Liver (tissue), 3 donors: ENCODE results near the gene SIT1.

Source experiments
- TF ChIP-seq, protein P1 (sequence below): IDR thresholded peaks from 2 replicates; pipeline ENCODE4 v1.6.1; 2016; ENCODE audit warnings: antibody characterized with exemption
- TF ChIP-seq, protein P2 (sequence below): fragments of 150-350 bp; IDR thresholded peaks from 2 replicates; pipeline ENCODE4 v1.5.1; 2017; ENCODE audit warnings: improper control_type of control experiment, low read depth, low read length; ENCODE audit not compliant: missing input control
- donor health status: healthy.
- donor health status: healthy.

DNA sequence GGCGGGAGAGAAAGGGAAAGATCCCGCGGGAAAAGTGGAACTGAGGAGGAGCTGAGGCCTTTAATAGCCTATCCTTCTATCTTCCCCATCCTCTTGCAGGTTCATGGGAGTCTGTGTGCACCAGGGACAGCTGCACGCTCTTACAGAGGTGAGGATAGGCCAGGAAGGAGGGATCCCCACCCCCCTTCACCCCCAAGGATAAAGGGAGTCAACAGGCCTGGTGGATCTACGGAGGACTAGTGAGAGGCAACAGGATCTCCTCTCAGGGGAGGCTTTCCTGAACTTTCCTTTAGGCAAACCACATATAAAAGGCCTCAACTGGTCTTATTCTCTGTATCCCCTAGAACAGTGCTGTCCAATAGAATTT is 44.6 kb downstream of the SIT1 start:
- TF ChIP-seq, protein P1, sequence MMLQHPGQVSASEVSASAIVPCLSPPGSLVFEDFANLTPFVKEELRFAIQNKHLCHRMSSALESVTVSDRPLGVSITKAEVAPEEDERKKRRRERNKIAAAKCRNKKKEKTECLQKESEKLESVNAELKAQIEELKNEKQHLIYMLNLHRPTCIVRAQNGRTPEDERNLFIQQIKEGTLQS: no peak
- TF ChIP-seq, protein P2, sequence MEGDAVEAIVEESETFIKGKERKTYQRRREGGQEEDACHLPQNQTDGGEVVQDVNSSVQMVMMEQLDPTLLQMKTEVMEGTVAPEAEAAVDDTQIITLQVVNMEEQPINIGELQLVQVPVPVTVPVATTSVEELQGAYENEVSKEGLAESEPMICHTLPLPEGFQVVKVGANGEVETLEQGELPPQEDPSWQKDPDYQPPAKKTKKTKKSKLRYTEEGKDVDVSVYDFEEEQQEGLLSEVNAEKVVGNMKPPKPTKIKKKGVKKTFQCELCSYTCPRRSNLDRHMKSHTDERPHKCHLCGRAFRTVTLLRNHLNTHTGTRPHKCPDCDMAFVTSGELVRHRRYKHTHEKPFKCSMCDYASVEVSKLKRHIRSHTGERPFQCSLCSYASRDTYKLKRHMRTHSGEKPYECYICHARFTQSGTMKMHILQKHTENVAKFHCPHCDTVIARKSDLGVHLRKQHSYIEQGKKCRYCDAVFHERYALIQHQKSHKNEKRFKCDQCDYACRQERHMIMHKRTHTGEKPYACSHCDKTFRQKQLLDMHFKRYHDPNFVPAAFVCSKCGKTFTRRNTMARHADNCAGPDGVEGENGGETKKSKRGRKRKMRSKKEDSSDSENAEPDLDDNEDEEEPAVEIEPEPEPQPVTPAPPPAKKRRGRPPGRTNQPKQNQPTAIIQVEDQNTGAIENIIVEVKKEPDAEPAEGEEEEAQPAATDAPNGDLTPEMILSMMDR: no peak
